GM12801 (cell line): ENCODE results near the gene DPP7.

Source experiments
- TF ChIP-seq, protein P1 (sequence below): IDR thresholded peaks from one replicate; pipeline ENCODE4 v1.5.1; 2011; ENCODE audit warnings: control low read depth; ENCODE audit not compliant: insufficient read length; ENCODE audit errors: extremely low read depth

DPP7 gene

DNA sequence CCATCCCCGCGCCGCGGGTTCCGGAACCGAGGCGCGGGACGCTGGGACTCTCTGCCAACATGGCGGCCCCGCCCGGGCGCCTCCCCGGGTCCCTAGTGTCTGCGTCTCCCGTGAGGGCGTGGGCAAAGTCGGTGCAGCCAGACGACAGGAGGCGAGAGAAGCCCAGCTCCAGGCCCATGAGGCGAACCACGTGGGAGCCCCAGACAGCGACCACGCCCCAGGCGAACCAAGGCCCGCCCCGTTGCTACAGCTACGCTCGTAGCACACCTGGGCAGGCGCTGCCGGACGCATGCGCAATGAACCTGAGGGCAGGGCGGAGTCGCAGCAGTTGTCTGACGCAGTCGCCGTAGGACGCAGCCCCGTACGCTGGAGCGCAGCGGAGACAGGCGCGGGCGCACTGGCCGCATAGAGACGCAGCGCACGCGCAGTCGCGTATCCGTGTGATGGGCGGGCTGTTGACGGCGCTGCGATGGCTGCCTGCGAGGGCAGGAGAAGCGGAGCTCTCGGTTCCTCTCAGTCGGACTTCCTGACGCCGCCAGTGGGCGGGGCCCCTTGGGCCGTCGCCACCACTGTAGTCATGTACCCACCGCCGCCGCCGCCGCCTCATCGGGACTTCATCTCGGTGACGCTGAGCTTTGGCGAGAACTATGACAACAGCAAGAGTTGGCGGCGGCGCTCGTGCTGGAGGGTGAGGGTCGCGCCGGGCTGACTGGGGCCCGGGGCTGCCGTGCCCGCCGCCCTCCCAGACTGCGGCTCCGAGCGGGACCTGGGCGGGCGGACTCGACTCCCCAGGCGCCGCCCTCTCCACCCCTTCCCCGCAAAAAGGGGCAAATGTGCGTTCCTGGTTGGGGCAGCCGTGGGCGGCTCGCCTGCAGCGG is 27.8 kb downstream of the DPP7 start, which contains the start of gene MAN1B1:
MAN1B1 (plus strand) TSS at position 455 of the 878 bp plus-strand sequence; CDS start at position 470, 15 bp downstream.
- TF ChIP-seq, protein P1, sequence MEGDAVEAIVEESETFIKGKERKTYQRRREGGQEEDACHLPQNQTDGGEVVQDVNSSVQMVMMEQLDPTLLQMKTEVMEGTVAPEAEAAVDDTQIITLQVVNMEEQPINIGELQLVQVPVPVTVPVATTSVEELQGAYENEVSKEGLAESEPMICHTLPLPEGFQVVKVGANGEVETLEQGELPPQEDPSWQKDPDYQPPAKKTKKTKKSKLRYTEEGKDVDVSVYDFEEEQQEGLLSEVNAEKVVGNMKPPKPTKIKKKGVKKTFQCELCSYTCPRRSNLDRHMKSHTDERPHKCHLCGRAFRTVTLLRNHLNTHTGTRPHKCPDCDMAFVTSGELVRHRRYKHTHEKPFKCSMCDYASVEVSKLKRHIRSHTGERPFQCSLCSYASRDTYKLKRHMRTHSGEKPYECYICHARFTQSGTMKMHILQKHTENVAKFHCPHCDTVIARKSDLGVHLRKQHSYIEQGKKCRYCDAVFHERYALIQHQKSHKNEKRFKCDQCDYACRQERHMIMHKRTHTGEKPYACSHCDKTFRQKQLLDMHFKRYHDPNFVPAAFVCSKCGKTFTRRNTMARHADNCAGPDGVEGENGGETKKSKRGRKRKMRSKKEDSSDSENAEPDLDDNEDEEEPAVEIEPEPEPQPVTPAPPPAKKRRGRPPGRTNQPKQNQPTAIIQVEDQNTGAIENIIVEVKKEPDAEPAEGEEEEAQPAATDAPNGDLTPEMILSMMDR: no peak

DNA sequence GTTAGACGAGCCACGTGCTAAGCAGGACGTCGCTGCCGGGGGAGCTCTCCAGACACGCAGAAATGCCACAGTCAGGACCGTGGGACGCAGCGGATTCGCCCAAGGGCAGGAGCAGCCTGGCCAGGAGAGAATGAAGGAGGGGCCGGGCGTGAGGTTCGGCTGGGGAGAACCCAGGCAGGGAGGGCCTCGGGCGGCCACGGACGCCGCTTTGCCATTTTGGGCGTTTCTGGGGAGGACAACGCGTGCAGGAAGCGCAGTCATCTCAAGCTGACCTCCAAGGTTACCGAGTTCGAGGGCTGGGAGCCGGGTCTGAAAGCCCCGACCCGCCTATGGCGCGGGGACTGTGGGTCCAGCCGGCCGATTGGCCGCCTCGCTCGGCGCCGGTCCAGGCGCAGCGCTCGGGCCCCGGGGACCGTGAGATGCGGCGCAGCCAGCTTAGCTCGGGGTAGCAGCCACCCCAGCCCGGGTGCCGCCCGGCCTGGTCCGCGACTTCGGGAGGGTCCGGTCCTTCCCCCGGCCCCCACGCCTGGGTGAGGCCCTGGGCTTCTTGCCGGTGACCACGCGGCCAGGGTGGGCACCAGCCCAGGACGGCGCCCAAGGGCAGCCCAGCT is 28.5 kb downstream of the DPP7 start:
- TF ChIP-seq, protein P1: no peak

DNA sequence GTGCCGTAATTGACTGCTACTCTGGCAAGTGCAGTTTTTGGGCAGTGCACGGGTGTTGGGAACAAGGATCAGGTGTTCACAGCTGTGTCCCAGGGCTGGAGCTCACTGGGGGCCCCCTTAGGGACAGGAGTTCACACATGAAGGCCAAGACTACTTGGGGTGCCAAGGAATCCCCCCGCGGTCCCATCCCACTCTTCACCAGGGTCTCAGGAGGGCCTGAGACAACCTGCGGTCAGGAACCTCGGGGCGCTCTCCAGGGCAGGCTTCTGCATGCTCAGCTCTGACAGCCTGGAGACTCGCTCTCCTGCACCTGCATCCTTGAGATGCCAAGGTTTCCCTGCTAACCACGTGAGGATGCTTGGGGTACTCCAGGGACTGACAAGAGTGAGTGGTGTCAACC is 30.0 kb downstream of the DPP7 start:
- TF ChIP-seq, protein P1: no peak

DNA sequence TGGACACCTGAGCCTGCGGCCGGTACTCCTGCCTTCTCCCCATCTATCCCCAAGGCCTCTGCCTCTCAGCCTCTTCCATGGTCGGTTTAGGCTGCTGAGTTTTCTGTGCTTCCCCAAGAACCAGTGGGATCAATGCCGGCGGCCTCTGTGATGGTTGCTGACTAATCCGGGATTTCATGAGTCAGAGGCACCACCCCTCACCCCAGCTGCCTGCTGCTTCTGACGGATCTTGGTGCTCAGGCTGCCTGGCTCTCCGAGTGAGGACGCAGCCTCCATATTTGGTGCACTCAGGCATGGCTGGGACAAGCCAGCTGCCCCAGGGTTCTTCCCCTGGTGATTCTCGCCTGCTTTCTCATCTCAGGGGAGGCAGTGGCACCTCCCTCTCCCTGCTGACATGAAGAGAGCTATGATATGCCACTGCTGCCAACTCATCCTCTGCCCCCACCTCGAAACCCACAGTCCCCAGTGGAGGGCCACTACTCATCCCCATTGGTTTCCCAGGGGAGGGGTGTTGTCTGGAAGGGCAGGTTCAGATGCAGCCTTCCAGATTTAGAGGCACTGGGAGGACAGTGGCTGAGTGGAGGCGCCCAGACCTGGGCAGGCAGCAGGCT is 31.0 kb downstream of the DPP7 start:
- TF ChIP-seq, protein P1: no peak

DNA sequence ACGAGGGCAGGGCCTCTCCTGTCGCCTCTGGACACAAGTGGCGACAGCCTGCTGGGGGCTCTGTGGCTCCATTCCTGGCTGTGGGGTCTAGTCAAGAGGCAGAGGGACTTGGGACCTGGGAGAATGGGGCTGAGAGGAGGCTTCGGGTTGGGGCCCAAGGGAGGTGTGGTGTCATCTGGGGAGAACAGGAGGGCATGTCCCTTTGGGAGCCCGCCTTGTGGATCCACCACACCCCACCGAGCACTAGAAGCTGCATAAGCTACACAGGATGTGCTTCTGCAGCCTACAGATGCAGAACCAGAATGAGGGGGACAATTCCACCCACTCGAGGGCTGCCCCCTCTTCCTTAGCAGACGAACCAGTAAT is 31.6 kb downstream of the DPP7 start:
- TF ChIP-seq, protein P1: no peak

DNA sequence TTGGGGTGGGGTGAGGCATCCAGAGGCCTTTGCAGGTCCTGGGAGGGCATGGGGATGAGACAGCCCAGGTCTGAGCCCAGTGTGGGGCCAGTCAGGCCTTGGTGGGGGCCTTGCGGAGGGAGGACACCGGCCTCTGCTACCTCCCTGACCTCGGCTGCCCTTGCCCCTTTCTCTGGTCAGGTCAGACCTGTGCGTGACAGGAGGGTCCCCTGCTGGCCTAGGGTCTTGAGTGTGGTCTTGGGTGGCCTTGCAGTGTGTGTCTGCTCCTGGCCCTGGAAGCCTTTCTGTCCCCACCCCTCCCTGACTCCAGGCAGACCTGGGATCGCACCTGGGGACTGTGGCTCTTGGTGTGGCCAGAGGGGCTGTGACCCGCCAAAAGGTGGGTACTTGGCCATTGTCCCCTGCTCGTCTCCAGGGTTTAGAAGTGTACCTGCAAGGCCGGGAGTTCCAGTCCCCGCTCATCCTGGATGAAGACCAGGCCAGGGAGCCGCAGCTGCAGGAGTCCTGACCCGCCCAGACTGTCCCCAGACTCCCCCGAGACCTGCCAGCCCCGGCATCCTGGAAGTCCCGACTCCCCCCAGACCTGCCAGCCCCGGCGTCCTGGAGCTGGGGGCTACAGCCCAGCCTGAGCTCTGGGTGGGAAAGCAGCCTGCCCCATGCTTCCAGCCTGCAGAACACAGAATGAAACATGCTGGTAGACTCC is 32.2 kb downstream of the DPP7 start:
- TF ChIP-seq, protein P1: no peak
